C4-2B (cell line): Measurements from ENCODE around the gene SH3RF3.

Experiments used
- ZFX ChIP-seq: fragments of 450-650 bp; IDR thresholded peaks from 2 replicates; pipeline ENCODE4 v1.6.1; 2017
- TF ChIP-seq, protein P1 (sequence below): fragments of 450-650 bp; conservative IDR thresholded peaks from 2 replicates; pipeline ENCODE4 v1.5.1; 2017; ENCODE audit warnings: mild to moderate bottlenecking

GRCh38 chr2:109531221-109531620, 402.2 kb downstream of the SH3RF3 start:
- TF ChIP-seq, protein P1, sequence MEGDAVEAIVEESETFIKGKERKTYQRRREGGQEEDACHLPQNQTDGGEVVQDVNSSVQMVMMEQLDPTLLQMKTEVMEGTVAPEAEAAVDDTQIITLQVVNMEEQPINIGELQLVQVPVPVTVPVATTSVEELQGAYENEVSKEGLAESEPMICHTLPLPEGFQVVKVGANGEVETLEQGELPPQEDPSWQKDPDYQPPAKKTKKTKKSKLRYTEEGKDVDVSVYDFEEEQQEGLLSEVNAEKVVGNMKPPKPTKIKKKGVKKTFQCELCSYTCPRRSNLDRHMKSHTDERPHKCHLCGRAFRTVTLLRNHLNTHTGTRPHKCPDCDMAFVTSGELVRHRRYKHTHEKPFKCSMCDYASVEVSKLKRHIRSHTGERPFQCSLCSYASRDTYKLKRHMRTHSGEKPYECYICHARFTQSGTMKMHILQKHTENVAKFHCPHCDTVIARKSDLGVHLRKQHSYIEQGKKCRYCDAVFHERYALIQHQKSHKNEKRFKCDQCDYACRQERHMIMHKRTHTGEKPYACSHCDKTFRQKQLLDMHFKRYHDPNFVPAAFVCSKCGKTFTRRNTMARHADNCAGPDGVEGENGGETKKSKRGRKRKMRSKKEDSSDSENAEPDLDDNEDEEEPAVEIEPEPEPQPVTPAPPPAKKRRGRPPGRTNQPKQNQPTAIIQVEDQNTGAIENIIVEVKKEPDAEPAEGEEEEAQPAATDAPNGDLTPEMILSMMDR = no peak
- no peak for TF ChIP-seq ZFX
